Measurements from ENCODE around the gene DHRSX.

DNA sequence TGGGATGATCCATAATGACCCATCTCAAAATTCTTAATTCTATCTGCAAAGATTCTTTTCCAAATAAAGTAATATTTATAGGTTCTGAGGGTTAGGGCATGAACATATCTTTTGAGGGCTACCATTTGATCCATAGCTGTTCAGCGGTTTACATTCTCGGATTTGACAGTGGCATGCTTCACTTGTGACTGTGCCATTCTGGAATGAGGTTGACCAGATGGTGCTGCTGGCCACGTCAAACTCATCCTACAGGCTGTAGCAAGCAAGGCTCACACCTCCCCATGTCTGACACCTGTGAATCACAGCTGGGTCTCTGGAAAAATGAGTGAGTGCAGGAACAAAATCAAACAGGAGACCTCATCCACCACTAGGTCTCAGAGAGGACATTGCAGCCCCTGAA is 280.5 kb downstream of the DHRSX start:
- no peak for TF ChIP-seq POLR2AphosphoS5 (IDR thresholded peaks at IDR 0.05; ENCODE audit: insufficient read depth, low read depth, low read length)
- TF ChIP-seq GATA2 (IDR thresholded peaks at IDR 0.05; ENCODE audit: insufficient read depth, insufficient read length, low read depth, low read length): no peak
- no peak for TF ChIP-seq EZH2 (IDR thresholded peaks at IDR 0.05; ENCODE audit: borderline replicate concordance, low read depth, low read length, severe bottlenecking)
- TF ChIP-seq POLR2A (IDR thresholded peaks at IDR 0.05; ENCODE audit: low read depth, low read length): no peak
- no peak for TF ChIP-seq CTCF (IDR thresholded peaks at IDR 0.05; ENCODE audit: extremely low read depth in 1 of 2, insufficient read depth in 1 of 2, low read depth in 1 of 2, low read length in 2 of 2)

Data from endothelial cell of umbilical vein (primary cell).